Upper lobe of right lung (tissue), 1 donor: ENCODE measurements around the gene LIFR. TPM values are rescaled to one million over a fixed set of nuclear protein-coding genes. Genes with fewer than 3 reads are reported as not detected.
"Not testable (repeated sequence)": the region's sequence is repeated elsewhere in the genome, so short reads cannot be mapped to it uniquely, and the experiment has no call there.

Source experiments
- ATAC-seq: fragments of 200-7000 bp; cut with Tn5 transposase; one replicate; pipeline ENCODE4 v1.9.1; 2020; ENCODE audit warnings: mild to moderate bottlenecking, moderate library complexity
- DNase-seq: peaks from one replicate; pipeline ENCODE4 v3.0.0-alpha.2; 2020
- H3K27ac ChIP-seq: fragments of 200-600 bp; one replicate; pipeline ENCODE4 v1.8.0; 2022
- H3K27me3 ChIP-seq: fragments of 200-600 bp; one replicate; pipeline ENCODE4 v1.8.0; 2022; ENCODE audit warnings: mild to moderate bottlenecking
- H3K36me3 ChIP-seq: fragments of 200-600 bp; one replicate; pipeline ENCODE4 v1.8.0; 2022
- H3K4me1 ChIP-seq: fragments of 200-600 bp; one replicate; pipeline ENCODE4 v1.8.0; 2022
- H3K4me3 ChIP-seq: fragments of 200-600 bp; one replicate; pipeline ENCODE4 v1.8.0; 2022; ENCODE audit warnings: mild to moderate bottlenecking
- H3K9me3 ChIP-seq: fragments of 200-600 bp; one replicate; pipeline ENCODE4 v1.8.0; 2022
- CTCF ChIP-seq: fragments of 200-600 bp; IDR thresholded peaks from one replicate; pipeline ENCODE4 v1.8.0; 2022; ENCODE audit warnings: antibody characterized with exemption
- intact Hi-C: fragments of 100-400 bp; cut with DNase I; formaldehyde crosslinking; loops from one replicate; pipeline ENCODE4 v1.11.0; 2022
- total RNA-seq: library from RNA; stranded (reverse); fragmentation: NEBNext Ultra II Directional; extraction: Animal tissue kit (Norgen Biotek cat#: 25700); gene quantifications from one replicate; pipeline ENCODE4 v1.2.1, GENCODE V29; 2021
- donor health status: DM: no; HTN: yes; CAD: no; lungs with severe emphysema.

Gene LIFR
- total RNA-seq, 1 donor from 2014 or later = 151 TPM

GRCh38 chr5:38524022-38524421 lies 32.4 kb downstream of the LIFR start:
- intact Hi-C loops = no loop called here
- Histone ChIP-seq H3K27me3 (no peaks in the 10 kb centered on the region), H3K36me3 (peaks cover 77% of the 10 kb centered on the region), H3K4me1 (peaks cover 15% of the 10 kb centered on the region), H3K4me3 (no peak overlapping the region), H3K27ac (no peak overlapping the region), H3K9me3 (no peaks in the 10 kb centered on the region)
- ATAC-seq (no peak), DNase-seq (no peak)
- no peak for TF ChIP-seq CTCF

DNA sequence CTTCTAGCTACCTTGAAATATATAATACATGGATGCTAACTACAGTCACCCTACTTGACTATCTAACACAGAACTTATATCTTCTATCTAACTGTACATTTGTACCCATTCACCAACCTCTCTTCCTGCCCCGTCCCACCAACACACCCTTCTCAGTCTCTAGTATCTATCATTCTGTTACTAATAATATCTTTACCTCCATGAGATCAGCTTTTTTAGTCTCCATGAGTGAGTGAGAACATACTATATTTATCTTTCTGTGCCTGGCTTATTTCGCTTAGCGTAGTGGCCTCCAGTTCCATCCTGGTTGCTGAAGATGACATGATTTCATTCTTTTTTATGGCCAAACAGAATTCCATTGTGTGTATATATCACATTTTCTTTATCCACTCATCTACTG lies 37.0 kb downstream of the LIFR start:
- H3K27ac ChIP-seq = no peak overlapping the region
- H3K27me3 ChIP-seq = no peaks in the 10 kb centered on the region
- H3K36me3 ChIP-seq = peaks cover 49% of the 10 kb centered on the region
- no peak for TF ChIP-seq CTCF
- intact Hi-C loops = no loop called here
- H3K4me3 ChIP-seq = no peak overlapping the region
- ATAC-seq (no peak), DNase-seq (no peak)
- H3K9me3 ChIP-seq = no peaks in the 10 kb centered on the region
- no peaks in the 10 kb centered on the region for H3K4me1 ChIP-seq

GRCh38 chr5:38518341-38518740 lies 38.1 kb downstream of the LIFR start:
- H3K36me3 ChIP-seq = peaks cover 43% of the 10 kb centered on the region

DNA sequence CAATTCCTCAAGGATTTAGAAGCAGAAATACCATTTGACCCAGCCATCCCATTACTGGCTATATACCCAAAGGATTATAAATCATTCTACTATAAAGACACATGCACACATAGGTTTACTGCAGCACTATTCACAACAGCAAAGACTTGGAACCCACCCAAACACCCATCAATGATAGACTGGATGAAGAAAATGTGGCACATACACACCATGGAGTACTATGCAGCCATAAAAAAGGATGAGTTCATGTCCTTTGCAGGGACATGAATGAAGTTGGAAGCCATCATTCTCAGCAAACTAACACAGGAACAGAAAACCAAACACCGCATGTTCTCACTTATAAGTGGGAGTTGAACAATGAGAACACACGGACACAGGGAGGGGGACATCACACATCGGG lies 39.8 kb downstream of the LIFR start:
- ATAC-seq, H3K4me1 ChIP-seq, H3K27me3 ChIP-seq, DNase-seq, H3K27ac ChIP-seq, intact Hi-C loops, H3K9me3 ChIP-seq, H3K4me3 ChIP-seq: not testable (repeated sequence)
- peaks cover 35% of the 10 kb centered on the region for H3K36me3 ChIP-seq

More at GRCh38 chr5:38518341-38518740, 38.1 kb downstream of the LIFR start:
- DNase-seq = no peak
- no peak for ATAC-seq
- Histone ChIP-seq H3K4me1 (no peaks in the 10 kb centered on the region), H3K9me3 (no peaks in the 10 kb centered on the region), H3K27me3 (no peaks in the 10 kb centered on the region), H3K27ac (no peak overlapping the region), H3K4me3 (no peak overlapping the region)
- intact Hi-C loops = no loop called here
- TF ChIP-seq CTCF = no peak

- H3K9me3 ChIP-seq = no peaks in the 10 kb centered on the region
- ATAC-seq (no peak), DNase-seq (no peak)
- H3K4me1 ChIP-seq = no peaks in the 10 kb centered on the region
- no peak overlapping the region for H3K27ac ChIP-seq
- TF ChIP-seq CTCF = peak; percentile 29
- H3K27me3 ChIP-seq = no peaks in the 10 kb centered on the region
- H3K36me3 ChIP-seq = peaks cover 35% of the 10 kb centered on the region
- no peak overlapping the region for H3K4me3 ChIP-seq
- intact Hi-C loops = no loop called here
These were observed 40.8 kb downstream of the LIFR start for GRCh38 chr5:38515646-38516045.

GRCh38 chr5:38515092-38515491 lies 41.4 kb downstream of the LIFR start:
- Histone ChIP-seq H3K4me1 (no peaks in the 10 kb centered on the region), H3K27me3 (no peaks in the 10 kb centered on the region), H3K36me3 (peaks cover 35% of the 10 kb centered on the region), H3K9me3 (no peaks in the 10 kb centered on the region), H3K4me3 (no peak overlapping the region), H3K27ac (no peak overlapping the region)
- intact Hi-C loops = no loop called here
- ATAC-seq (no peak), DNase-seq (no peak)
- no peak for TF ChIP-seq CTCF
